HG03520 (cell line): ENCODE data around the gene PLEKHM3.

Experiments
- ATAC-seq: cut with Tn5 transposase; IDR thresholded peaks from one replicate; pipeline ENCODE4 v1.9.1; 2021; ENCODE audit warnings: mild to moderate bottlenecking, moderate library complexity; ENCODE audit not compliant: unreplicated experiment

PLEKHM3 gene

DNA sequence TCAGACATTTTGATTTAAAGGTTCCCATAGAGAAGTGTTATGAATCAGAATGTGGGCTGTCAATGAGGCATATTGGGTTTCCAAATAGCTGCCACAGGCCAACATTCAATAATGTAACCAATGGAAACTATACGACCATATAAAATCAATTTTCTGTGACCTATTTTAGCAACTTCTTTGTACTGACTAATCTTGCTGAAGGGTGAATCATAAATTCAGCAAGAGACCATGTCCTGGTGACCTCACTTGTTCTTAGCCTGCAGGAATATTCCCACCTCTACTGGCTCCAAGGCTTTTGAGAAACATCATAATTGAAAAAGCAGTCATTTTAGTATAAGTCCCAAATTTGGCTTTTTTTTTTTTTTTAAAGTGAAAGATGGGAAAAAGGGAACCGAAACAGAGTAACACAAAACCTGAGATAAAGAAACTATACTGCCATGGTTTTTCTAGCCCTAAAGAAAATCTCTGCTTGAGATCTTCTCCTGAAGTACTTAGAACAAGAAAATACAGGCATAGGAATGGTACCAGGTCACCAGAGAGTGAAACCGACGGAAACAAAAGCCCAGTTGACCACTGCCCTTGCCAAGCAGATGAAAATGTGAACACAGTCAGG is 32.1 kb downstream of the PLEKHM3 start:
- peak; percentile 53 for ATAC-seq

GRCh38 chr2:207991944-207992343 is 33.4 kb downstream of the PLEKHM3 start:
- no peak for ATAC-seq

- no peak for ATAC-seq
Measured at GRCh38 chr2:207990784-207991183, 34.5 kb downstream of the PLEKHM3 start.

- no peak for ATAC-seq
Measured at GRCh38 chr2:207988975-207989374, 36.4 kb downstream of the PLEKHM3 start.

DNA sequence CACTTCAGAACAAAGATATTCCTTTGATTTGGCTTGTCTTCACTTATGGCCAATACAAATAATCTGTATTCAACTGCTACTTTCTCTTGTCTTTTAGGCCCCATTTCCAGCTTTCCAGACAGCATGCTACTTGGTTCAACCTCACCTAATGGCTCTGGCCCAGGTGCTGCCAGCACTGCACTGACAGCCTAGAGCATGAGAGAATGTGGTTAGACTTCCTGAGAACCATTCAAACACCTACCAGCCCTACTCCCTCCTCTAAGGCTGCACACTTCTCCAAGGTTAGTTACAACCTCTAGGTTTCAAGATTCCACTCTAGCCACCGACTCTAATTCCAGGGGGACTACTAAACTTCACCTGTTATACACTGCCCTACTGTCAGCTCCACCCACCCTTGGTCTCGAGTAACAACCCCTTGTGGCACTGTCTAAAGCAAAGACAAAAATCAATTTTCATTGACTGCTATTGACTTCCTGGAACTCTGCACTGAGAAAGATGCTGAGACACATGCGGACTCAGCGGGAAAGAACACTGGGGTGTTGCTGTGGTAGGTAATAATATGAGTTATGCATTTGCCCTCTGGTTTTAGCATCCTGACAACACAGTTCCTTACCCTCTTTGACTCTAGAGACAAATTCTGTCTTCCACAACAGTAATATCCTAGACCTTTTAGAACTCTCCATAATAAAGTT is 38.2 kb downstream of the PLEKHM3 start:
- ATAC-seq: no peak

DNA sequence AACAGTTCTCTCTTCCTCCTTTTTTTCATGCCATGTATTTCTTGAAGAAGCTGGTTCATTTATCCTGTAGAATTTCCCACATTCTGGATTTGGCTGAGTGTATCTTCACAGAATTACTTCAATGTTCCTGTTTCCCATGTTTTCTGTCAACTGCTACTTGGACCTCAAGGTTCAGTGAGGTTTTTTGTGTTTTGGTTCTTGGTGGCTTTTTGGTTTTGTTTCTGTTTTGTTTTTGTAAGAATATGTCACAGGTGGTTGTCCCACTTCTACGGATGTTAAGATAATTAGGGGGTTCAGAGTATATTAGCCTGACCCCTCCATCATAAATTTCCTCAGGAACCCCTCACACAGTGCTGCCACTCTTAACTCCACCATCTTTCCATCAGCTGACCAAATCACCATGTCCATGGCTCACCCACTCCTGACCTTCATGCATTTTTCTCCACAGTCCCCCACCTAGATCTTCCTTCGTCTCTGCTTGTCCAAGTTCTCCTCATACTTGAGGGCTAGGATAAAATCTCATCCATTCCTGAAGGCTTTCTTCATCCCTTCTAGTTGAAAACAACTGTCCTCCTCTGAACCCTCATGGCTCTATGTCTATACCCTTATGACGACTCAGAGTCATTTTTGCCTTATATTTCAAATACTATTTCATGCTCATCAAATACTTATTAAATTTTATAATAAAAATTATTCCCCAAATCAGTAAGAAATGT is 40.4 kb downstream of the PLEKHM3 start:
- no peak for ATAC-seq

- peak; percentile 67 for ATAC-seq
Measured at GRCh38 chr2:207983641-207984042, 41.7 kb downstream of the PLEKHM3 start.

GRCh38 chr2:207978177-207978948 is 47.0 kb downstream of the PLEKHM3 start:
- ATAC-seq: no peak

DNA sequence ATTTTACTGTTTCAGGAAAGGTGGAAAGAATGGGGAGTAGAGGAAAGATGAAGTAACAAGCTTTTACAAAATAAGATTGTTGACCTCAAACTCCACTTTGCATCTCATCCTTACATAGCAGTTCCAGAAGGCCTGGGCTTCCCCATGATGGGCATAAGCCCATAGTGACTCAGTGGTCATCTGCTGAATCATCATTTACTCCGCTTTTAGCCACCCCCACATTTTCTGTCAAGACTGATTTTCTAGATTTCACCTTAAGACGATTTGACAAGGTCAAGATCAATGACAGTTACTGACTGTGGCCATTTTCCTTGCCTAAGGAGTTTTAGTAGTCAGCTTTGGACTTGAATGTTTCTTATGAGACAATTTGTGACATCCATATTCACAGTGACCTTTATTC is 49.4 kb downstream of the PLEKHM3 start:
- no peak for ATAC-seq

DNA sequence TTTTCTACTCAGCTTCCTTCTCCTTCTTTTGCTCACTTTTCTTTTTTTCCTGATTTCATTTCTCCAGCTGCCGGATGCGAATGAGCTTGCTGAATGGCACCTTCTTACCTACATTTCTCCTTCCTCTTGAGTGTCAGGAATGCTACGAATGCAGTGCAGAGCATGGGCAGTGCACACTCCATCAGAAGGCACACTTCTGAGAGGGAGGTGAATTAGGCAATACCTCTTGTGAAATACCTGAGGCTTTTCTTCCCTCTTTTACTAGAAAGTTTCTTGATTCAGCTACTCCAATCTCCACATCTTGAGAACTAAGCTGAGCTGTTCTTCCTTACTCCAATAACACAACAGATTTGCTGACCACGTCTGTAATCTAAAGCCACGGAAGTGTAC is 51.1 kb downstream of the PLEKHM3 start:
- no peak for ATAC-seq

GRCh38 chr2:207970826-207971180 is 54.5 kb downstream of the PLEKHM3 start:
- ATAC-seq: no peak

DNA sequence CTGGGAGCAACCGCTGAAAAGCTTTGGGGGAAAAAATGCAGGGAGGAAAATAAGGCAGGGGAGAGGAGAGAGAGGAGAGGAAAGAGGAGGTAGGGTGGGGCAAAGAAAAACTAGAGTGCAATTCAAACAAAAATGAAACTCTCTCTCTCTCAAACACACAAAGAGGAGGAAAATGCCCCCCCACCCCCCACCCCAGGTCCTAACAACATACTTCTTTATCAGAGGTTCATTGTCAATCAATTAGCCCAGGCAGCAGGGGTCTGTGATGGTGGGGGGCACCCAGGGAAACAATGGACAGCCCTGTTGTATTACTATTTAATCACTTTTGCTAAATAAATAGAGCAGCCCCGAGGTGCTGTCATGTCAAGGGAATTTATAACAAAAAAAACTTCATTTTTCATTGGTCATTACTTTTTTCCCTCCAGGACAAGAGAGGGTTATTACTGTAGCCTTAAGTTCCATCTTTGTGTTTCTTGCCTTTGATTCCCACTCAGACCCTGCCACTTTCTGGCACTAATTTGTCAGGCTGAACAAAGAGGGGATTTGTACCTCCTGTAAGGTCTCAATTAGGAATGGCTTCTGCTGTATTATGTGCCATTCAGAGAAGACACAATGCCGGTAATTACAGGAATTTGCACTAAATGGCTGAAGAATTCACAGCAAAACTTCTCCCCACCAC is 55.0 kb downstream of the PLEKHM3 start:
- ATAC-seq: no peak

DNA sequence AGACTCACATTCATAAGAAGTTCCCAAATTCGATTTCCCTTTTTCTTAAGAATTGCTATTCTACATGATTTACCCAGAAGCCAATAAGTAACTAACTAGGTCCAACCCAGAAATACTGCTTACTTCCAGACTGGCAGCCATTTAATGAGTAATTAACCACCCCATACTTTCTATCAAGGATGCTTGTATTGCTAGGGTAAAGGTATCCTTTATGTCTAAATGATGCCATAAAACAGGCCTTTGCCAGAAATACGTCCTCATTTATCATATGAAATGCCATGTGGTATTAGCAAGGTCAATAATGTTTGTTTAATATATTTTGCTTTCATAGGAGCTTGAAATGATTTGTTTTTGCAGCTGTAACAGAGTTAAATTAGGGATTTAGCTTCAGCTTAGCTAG is 56.1 kb downstream of the PLEKHM3 start:
- ATAC-seq: no peak

DNA sequence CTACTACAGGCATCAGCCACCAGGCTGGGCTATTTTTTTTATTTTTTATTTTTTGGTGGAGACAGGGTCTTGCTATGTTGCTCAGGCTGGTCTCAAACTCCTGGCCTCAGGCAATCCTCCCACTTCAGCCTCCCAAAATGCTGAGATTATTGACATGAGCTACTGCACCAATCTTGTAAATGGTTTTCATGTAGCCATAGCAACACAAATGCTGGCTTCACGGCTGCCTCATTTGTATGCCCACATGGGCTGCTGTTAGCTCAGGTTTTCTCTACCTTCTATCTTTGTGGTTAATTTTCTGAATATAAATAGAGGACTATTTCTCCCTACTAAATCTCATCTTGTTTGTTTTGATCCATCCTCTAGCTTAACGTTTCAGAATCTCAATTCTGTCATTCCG is 58.2 kb downstream of the PLEKHM3 start:
- ATAC-seq: no peak

- ATAC-seq: no peak
Measured at GRCh38 chr2:207960911-207961310, 64.4 kb downstream of the PLEKHM3 start.

- no peak for ATAC-seq
Measured at GRCh38 chr2:207960090-207960489, 65.2 kb downstream of the PLEKHM3 start.

DNA sequence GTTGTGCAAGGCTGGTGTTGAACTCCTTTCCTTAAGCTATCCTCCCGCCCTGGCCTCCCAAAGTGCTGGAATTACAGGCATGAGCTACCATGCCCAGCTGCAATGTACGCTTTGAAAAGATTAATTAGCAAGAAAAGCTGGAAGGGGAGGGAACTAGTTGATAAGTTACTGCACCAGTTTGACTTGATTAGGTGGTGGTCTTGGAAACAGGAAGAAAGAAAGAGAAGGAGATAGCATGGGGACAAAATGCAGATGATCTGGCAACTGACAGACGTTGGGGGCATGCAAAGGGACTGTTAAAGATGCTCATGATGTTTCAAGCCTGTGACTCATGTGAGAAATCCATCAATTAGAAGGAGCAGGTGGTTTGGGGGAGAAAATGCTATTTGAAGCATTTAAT is 68.6 kb downstream of the PLEKHM3 start:
- ATAC-seq: no peak

- ATAC-seq: no peak
Measured at GRCh38 chr2:207955456-207955855, 69.9 kb downstream of the PLEKHM3 start.

DNA sequence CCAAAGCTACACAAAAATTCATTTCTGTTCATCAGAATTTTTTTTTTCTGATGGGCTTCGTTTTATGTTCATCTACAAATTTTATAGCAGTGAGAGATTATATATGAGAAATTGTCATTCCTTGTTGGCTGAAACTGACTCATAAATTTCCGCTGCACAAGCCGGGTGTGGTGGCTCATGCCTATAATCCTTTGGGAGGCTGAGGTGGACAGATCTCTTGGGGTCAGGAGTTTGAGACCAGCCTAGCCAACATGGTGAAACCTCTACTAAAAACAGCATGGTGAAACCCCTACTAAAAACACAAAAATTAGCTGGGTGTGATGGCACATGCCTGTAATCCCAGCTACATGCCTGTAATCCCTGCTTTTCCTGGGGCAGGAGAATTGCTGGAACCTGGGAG is 72.0 kb downstream of the PLEKHM3 start:
- no peak for ATAC-seq

- no peak for ATAC-seq
Measured at GRCh38 chr2:207952564-207953345, 72.6 kb downstream of the PLEKHM3 start.
